ENCODE results near the gene EGFLAM.

GRCh38 chr5:38403877-38404635 is 145.7 kb downstream of the EGFLAM start:
- TF ChIP-seq, protein P1, sequence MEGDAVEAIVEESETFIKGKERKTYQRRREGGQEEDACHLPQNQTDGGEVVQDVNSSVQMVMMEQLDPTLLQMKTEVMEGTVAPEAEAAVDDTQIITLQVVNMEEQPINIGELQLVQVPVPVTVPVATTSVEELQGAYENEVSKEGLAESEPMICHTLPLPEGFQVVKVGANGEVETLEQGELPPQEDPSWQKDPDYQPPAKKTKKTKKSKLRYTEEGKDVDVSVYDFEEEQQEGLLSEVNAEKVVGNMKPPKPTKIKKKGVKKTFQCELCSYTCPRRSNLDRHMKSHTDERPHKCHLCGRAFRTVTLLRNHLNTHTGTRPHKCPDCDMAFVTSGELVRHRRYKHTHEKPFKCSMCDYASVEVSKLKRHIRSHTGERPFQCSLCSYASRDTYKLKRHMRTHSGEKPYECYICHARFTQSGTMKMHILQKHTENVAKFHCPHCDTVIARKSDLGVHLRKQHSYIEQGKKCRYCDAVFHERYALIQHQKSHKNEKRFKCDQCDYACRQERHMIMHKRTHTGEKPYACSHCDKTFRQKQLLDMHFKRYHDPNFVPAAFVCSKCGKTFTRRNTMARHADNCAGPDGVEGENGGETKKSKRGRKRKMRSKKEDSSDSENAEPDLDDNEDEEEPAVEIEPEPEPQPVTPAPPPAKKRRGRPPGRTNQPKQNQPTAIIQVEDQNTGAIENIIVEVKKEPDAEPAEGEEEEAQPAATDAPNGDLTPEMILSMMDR (conservative IDR thresholded peaks at IDR 0.05 in 1 of 2, IDR thresholded peaks at IDR 0.05 in 1 of 2; ENCODE audit: extremely low read depth in 1 of 2, insufficient read depth in 1 of 2, low read depth in 1 of 2, low read length in 2 of 2), result no peak
- TF ChIP-seq EZH2 (IDR thresholded peaks at IDR 0.05; ENCODE audit: borderline replicate concordance, low read length), result no peak

All from mammary epithelial cell (primary cell).